K562 (cell line): ENCODE results near the gene PLEKHO2. TPM values are rescaled to one million over a fixed set of nuclear protein-coding genes. Genes with fewer than 3 reads are reported as not detected.

Experiments
- CREB1 ChIP-seq, 2 experiments: sonication (generic) in 1 of 2; formaldehyde crosslinking in 1 of 2; IDR thresholded peaks; 2 replicates each; pipeline versions ENCODE4 v1.6.1 to v1.8.0; 2012 to 2022; ENCODE audit warnings: inconsistent platforms in 1 of 2, mild to moderate bottlenecking in 1 of 2, missing genetic modification reagents in 1 of 2, moderate library complexity in 1 of 2
- CTBP1 ChIP-seq: fragments of 450-650 bp; IDR thresholded peaks from 2 replicates; pipeline ENCODE4 v1.6.1; 2016; ENCODE audit warnings: borderline replicate concordance
- JUND ChIP-seq, 2 experiments: IDR thresholded peaks; 2 replicates in 1 of 2; 3 replicates in 1 of 2; pipeline ENCODE4 v1.6.1; 2011; ENCODE audit warnings: borderline replicate concordance in 2 of 2, low read depth in 2 of 2, low read length in 2 of 2, improper control_type of control experiment in 1 of 2, missing biosample characterization in 1 of 2, missing genetic modification characterization in 1 of 2, missing genetic modification reagents in 1 of 2
- RAD21 ChIP-seq, 2 experiments: fragments of 250-450 bp in 1 of 2; fragments of 450-650 bp in 1 of 2; sonication (Bioruptor Pico) in 1 of 2; formaldehyde crosslinking in 1 of 2; IDR thresholded peaks in 1 of 2; conservative IDR thresholded peaks in 1 of 2; 2 replicates each; pipeline versions ENCODE4 v1.4.0 to v1.8.0; 2020 to 2022; ENCODE audit warnings: mild to moderate bottlenecking in 2 of 2, moderate library complexity in 1 of 2
- RB1 ChIP-seq: fragments of 450-650 bp; IDR thresholded peaks from 2 replicates; pipeline ENCODE4 v1.6.1; 2017; ENCODE audit warnings: low read depth, mild to moderate bottlenecking
- RCOR1 ChIP-seq, 2 experiments: IDR thresholded peaks; 2 replicates each; pipeline ENCODE4 v1.6.1; 2012; ENCODE audit warnings: low read depth in 2 of 2, low read length in 2 of 2, borderline replicate concordance in 1 of 2, improper control_type of control experiment in 1 of 2
- REST ChIP-seq, 2 experiments: fragments of 450-650 bp; formaldehyde crosslinking in 1 of 2; IDR thresholded peaks; 2 replicates each; pipeline versions ENCODE4 v1.4.0 to v1.6.1; 2014 to 2020; ENCODE audit warnings: mild to moderate bottlenecking in 2 of 2, borderline replicate concordance in 1 of 2, low read depth in 1 of 2
- XRCC5 ChIP-seq: fragments of 200-400 bp; formaldehyde crosslinking; IDR thresholded peaks from 2 replicates; pipeline ENCODE4 v1.6.1; 2017; ENCODE audit warnings: low read depth, mild to moderate bottlenecking, low read length
- ZBTB26 ChIP-seq: fragments of 450-650 bp; formaldehyde crosslinking; IDR thresholded peaks from 2 replicates; pipeline ENCODE4 v1.4.0; 2022; ENCODE audit warnings: missing genetic modification characterization
- polyA plus RNA-seq, 8 experiments: library from polyadenylated mRNA; depleted of rRNA in 4 of 8; stranded (reverse) in 5 of 8; unstranded in 3 of 8; fragments of >200 nt; fragmentation: Nextera tagmentation in 2 of 8; fragmentation: Illumina TruSeq in 1 of 8; extraction: Ambion mirVana in 2 of 8; extraction: Trizol in 1 of 8; gene quantifications; 2 replicates each; pipeline versions ENCODE4 v1.2.1 to v1.2.3, GENCODE V29; 2011 to 2014; ENCODE audit warnings: inconsistent platforms in 1 of 8, missing spikeins in 1 of 8
- total RNA-seq, 7 experiments: library from RNA; depleted of rRNA in 6 of 7; stranded (reverse); fragments of >200 nt in 6 of 7; fragmentation: Illumina TruSeq in 2 of 7; extraction: Trizol in 2 of 7; gene quantifications; 2 replicates each; pipeline versions ENCODE4 v1.2.1 to v1.2.3, GENCODE V29; 2011 to 2021; ENCODE audit warnings: low replicate concordance in 1 of 7
- TF ChIP-seq, protein P1 (sequence below): fragments of 450-650 bp; formaldehyde crosslinking; IDR thresholded peaks from 2 replicates; pipeline ENCODE4 v1.4.0; 2020; ENCODE audit warnings: mild to moderate bottlenecking, moderate library complexity
- TF ChIP-seq, protein P2 (sequence below): sonication (generic); formaldehyde crosslinking; IDR thresholded peaks from 2 replicates; pipeline ENCODE4 v1.8.1; 2023; ENCODE audit warnings: mild to moderate bottlenecking, missing genetic modification reagents

Gene PLEKHO2
- total and polyA plus RNA-seq, 9 of the 15 experiments (the other 6 are each of a cell fraction or from before 2014, with no cell fraction given), result 0.24 to 8.8 (median 5.5) TPM

DNA sequence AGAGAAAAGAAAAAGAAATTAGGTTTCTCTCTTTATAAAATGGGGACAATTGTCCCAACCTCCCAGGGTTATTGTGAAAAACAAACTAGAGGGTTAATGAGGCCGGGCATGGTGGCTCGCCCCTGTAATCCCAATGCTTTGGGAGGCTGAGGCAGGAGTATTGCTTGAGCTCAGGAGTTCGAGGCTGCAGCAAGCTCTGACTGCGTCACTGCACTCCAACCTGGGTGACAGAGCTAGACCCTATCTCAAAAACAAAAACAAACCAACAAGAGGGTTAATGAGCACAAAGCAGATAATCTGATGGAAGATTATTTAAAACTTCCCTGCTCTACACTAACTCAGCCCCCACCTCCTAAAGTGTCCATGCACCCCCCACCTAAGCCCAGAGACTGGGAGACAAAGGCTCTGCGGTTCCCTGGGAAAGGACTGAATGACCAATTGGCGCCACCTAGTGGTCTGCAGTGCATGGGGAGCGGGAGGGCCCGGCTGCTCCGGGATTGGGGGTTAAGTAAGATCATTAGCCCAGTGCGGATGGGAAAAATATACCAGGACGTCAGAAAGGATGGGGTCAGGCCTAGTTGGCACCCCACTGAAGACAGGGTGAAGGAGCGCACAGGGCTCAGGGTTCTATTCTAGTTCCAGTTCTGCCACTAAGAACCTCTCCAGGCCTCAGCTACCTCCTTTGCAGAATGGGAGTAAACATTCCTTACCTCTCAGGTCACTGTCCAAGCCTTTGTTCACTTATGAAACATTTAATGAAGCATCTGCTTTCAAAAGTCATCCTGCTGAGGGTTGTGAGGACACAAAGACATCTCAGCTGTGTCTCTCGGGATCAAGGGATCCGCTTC is 31.8 kb upstream of the PLEKHO2 start (continued):
- TF ChIP-seq REST (IDR thresholded peaks at IDR 0.05; ENCODE audit: borderline replicate concordance) (peak; percentile 80), REST (CRISPR knock-in tag; IDR thresholded peaks at IDR 0.05; ENCODE audit: low read depth) (no peak), CREB1 (IDR thresholded peaks at IDR 0.05) (no peak), CREB1 (CRISPR knock-in tag; IDR thresholded peaks at IDR 0.05) (no peak), JUND (IDR thresholded peaks at IDR 0.05; ENCODE audit: borderline replicate concordance, low read depth, low read length) (peak; percentile 34; the same call in 1 of the 2 replicates), JUND (tag; IDR thresholded peaks at IDR 0.05; ENCODE audit: borderline replicate concordance, low read depth, low read length) (no peak; the same call in 2 of the 3 replicates), CTBP1 (peak; percentile 43; the same call in 1 of the 2 replicates), RCOR1 (IDR thresholded peaks at IDR 0.05; ENCODE audit: borderline replicate concordance in 1 of 2, low read depth in 2 of 2, low read length in 2 of 2) (peak in 1 of 2 experiments; percentile 28; a peak in 1 of 4 replicates), XRCC5 (peak; percentile 62; the same call in 1 of the 2 replicates), ZBTB26 (0 out of 2 replicates have a peak, but pooled peaks have one; percentile 8), RAD21 (CRISPR knock-in tag; conservative IDR thresholded peaks at IDR 0.05 in 1 of 2, IDR thresholded peaks at IDR 0.05 in 1 of 2) (peak; percentile 75 to 90), RB1 (peak; percentile 59; the same call in 1 of the 2 replicates)
- TF ChIP-seq, protein P1, sequence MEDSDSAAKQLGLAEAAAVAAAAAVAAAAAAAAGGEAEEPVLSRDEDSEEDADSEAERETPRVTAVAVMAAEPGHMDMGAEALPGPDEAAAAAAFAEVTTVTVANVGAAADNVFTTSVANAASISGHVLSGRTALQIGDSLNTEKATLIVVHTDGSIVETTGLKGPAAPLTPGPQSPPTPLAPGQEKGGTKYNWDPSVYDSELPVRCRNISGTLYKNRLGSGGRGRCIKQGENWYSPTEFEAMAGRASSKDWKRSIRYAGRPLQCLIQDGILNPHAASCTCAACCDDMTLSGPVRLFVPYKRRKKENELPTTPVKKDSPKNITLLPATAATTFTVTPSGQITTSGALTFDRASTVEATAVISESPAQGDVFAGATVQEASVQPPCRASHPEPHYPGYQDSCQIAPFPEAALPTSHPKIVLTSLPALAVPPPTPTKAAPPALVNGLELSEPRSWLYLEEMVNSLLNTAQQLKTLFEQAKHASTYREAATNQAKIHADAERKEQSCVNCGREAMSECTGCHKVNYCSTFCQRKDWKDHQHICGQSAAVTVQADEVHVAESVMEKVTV (CRISPR knock-in tag), result peak; percentile 78
- TF ChIP-seq, protein P2, sequence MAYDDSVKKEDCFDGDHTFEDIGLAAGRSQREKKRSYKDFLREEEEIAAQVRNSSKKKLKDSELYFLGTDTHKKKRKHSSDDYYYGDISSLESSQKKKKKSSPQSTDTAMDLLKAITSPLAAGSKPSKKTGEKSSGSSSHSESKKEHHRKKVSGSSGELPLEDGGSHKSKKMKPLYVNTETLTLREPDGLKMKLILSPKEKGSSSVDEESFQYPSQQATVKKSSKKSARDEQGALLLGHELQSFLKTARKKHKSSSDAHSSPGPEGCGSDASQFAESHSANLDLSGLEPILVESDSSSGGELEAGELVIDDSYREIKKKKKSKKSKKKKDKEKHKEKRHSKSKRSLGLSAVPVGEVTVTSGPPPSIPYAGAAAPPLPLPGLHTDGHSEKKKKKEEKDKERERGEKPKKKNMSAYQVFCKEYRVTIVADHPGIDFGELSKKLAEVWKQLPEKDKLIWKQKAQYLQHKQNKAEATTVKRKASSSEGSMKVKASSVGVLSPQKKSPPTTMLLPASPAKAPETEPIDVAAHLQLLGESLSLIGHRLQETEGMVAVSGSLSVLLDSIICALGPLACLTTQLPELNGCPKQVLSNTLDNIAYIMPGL (CRISPR knock-in tag), result no peak
